Astrocyte of the spinal cord (primary cell): ENCODE measurements around the gene SEPTIN8.

Experiments used
- DNase-seq: peaks from one replicate; pipeline ENCODE4 v3.0.0; 2011; ENCODE audit warnings: low read depth, low spot score
- H3K4me3 ChIP-seq: 2 replicates; pipeline ENCODE4 v1.5.1; 2011; ENCODE audit warnings: low read depth, mild to moderate bottlenecking, low read length, moderate library complexity
- CTCF ChIP-seq: IDR thresholded peaks from 2 replicates; pipeline ENCODE4 v1.5.1; 2012; ENCODE audit warnings: low read depth, mild to moderate bottlenecking, low read length, inconsistent platforms
- in situ Hi-C: cut with HindIII; loops from 2 replicates; pipeline ENCODE4 v1.10.0; 2017; ENCODE audit warnings: low sequenced_read_pairs

The SEPTIN8 gene

GRCh38 chr5:132765311-132766019, 11.6 kb downstream of the SEPTIN8 start:
- in situ Hi-C loops: no loop called here
- no peak overlapping the region for H3K4me3 ChIP-seq
- no peak for DNase-seq
- no peak for TF ChIP-seq CTCF

- TF ChIP-seq CTCF: no peak
- in situ Hi-C loops: no loop called here
Observed at GRCh38 chr5:132764671-132765238, 12.3 kb downstream of the SEPTIN8 start.

GRCh38 chr5:132764051-132764450, 13.0 kb downstream of the SEPTIN8 start:
- in situ Hi-C loops: no loop called here
- H3K4me3 ChIP-seq: no peak overlapping the region
- no peak for TF ChIP-seq CTCF
- no peak for DNase-seq

More at GRCh38 chr5:132764671-132765238, 12.3 kb downstream of the SEPTIN8 start:
- no peak for DNase-seq
- H3K4me3 ChIP-seq: no peak overlapping the region

- DNase-seq: no peak
- in situ Hi-C loops: no loop called here
- H3K4me3 ChIP-seq: no peak overlapping the region
- TF ChIP-seq CTCF: no peak
Observed at GRCh38 chr5:132763181-132764036, 13.6 kb downstream of the SEPTIN8 start.

- in situ Hi-C loops: no loop called here
- DNase-seq: no peak
- TF ChIP-seq CTCF: no peak
- no peak overlapping the region for H3K4me3 ChIP-seq
Observed at GRCh38 chr5:132762246-132763000, 14.6 kb downstream of the SEPTIN8 start.
